T-helper 1 cell treated with Interleukin-12 subunit alpha and Interleukin-12 subunit beta and Interleukin-4 antibody, amounts not matched to agents 30 μg/mL and 1 μg/mL, for 36 hours (primary cell): ENCODE results near the gene NEUROD4.

Experiments
- H3K27ac Mint-ChIP-seq: one replicate; pipeline ENCODE4 v1.8.0; 2021; ENCODE audit warnings: mild to moderate bottlenecking, mixed read lengths
- H3K27me3 Mint-ChIP-seq: one replicate; pipeline ENCODE4 v1.8.0; 2021; ENCODE audit warnings: low read depth, mixed read lengths
- H3K36me3 Mint-ChIP-seq: one replicate; pipeline ENCODE4 v1.8.0; 2021; ENCODE audit warnings: low read depth, mixed read lengths
- H3K4me1 Mint-ChIP-seq: one replicate; pipeline ENCODE4 v1.8.0; 2021; ENCODE audit warnings: low read depth, mixed read lengths
- H3K4me3 Mint-ChIP-seq: one replicate; pipeline ENCODE4 v1.8.0; 2021; ENCODE audit warnings: mild to moderate bottlenecking, moderate library complexity, mixed read lengths
- H3K9me3 Mint-ChIP-seq: one replicate; pipeline ENCODE4 v1.8.0; 2021; ENCODE audit warnings: mixed read lengths

The NEUROD4 gene

GRCh38 chr12:54988402-54989054 lies 31.2 kb upstream of the NEUROD4 start:
- H3K27ac Mint-ChIP-seq: no peak overlapping the region
- H3K4me3 Mint-ChIP-seq: no peak overlapping the region
- H3K36me3 Mint-ChIP-seq: peaks cover 12% of the 10 kb centered on the region
- peaks cover 57% of the 10 kb centered on the region for H3K4me1 Mint-ChIP-seq
- H3K27me3 Mint-ChIP-seq: no peaks in the 10 kb centered on the region
- no peaks in the 10 kb centered on the region for H3K9me3 Mint-ChIP-seq

GRCh38 chr12:54989829-54990228 lies 29.9 kb upstream of the NEUROD4 start:
- Mint-ChIP-seq H3K4me1 (peaks cover 54% of the 10 kb centered on the region), H3K36me3 (peaks cover 4% of the 10 kb centered on the region), H3K27ac (peak overlapping the region; percentile 56), H3K27me3 (no peaks in the 10 kb centered on the region), H3K9me3 (no peaks in the 10 kb centered on the region), H3K4me3 (peak overlapping the region; percentile 40)

GRCh38 chr12:54991161-54991990 lies 28.4 kb upstream of the NEUROD4 start:
- peaks cover 43% of the 10 kb centered on the region for H3K4me1 Mint-ChIP-seq
- no peaks in the 10 kb centered on the region for H3K27me3 Mint-ChIP-seq
- no peaks in the 10 kb centered on the region for H3K9me3 Mint-ChIP-seq
- peak overlapping the region; percentile 94 for H3K27ac Mint-ChIP-seq
- peak overlapping the region; percentile 93 for H3K4me3 Mint-ChIP-seq
- peaks cover 4% of the 10 kb centered on the region for H3K36me3 Mint-ChIP-seq

GRCh38 chr12:54991991-54992375 lies 27.8 kb upstream of the NEUROD4 start:
- H3K27ac Mint-ChIP-seq: peak overlapping the region; percentile 94
- H3K4me3 Mint-ChIP-seq: peak overlapping the region; percentile 11
- H3K4me1 Mint-ChIP-seq: peaks cover 41% of the 10 kb centered on the region
- H3K36me3 Mint-ChIP-seq: peaks cover 4% of the 10 kb centered on the region
- H3K27me3 Mint-ChIP-seq: no peaks in the 10 kb centered on the region
- no peaks in the 10 kb centered on the region for H3K9me3 Mint-ChIP-seq

GRCh38 chr12:54993181-54993835 lies 26.5 kb upstream of the NEUROD4 start:
- no peaks in the 10 kb centered on the region for H3K9me3 Mint-ChIP-seq
- H3K4me1 Mint-ChIP-seq: peaks cover 38% of the 10 kb centered on the region
- H3K36me3 Mint-ChIP-seq: peaks cover 4% of the 10 kb centered on the region
- H3K27me3 Mint-ChIP-seq: no peaks in the 10 kb centered on the region
- no peak overlapping the region for H3K27ac Mint-ChIP-seq
- H3K4me3 Mint-ChIP-seq: no peak overlapping the region

- no peak overlapping the region for H3K27ac Mint-ChIP-seq
Observed at GRCh38 chr12:54996205-54996604, 23.6 kb upstream of the NEUROD4 start.

GRCh38 chr12:54997929-54998522 lies 21.7 kb upstream of the NEUROD4 start:
- no peaks in the 10 kb centered on the region for H3K27me3 Mint-ChIP-seq
- peaks cover 8% of the 10 kb centered on the region for H3K4me1 Mint-ChIP-seq
- H3K36me3 Mint-ChIP-seq: no peaks in the 10 kb centered on the region
- no peaks in the 10 kb centered on the region for H3K9me3 Mint-ChIP-seq
- H3K4me3 Mint-ChIP-seq: no peak overlapping the region
- no peak overlapping the region for H3K27ac Mint-ChIP-seq

More at GRCh38 chr12:54996205-54996604, 23.6 kb upstream of the NEUROD4 start:
- no peak overlapping the region for H3K4me3 Mint-ChIP-seq
- H3K36me3 Mint-ChIP-seq: no peaks in the 10 kb centered on the region
- H3K9me3 Mint-ChIP-seq: no peaks in the 10 kb centered on the region
- no peaks in the 10 kb centered on the region for H3K27me3 Mint-ChIP-seq
- peaks cover 18% of the 10 kb centered on the region for H3K4me1 Mint-ChIP-seq

- Mint-ChIP-seq H3K4me1 (peaks cover 5% of the 10 kb centered on the region), H3K4me3 (no peak overlapping the region), H3K27me3 (no peaks in the 10 kb centered on the region), H3K36me3 (no peaks in the 10 kb centered on the region), H3K9me3 (no peaks in the 10 kb centered on the region), H3K27ac (no peak overlapping the region)
Observed at GRCh38 chr12:54998958-54999510, 20.7 kb upstream of the NEUROD4 start.

- H3K27ac Mint-ChIP-seq: no peak overlapping the region
- no peak overlapping the region for H3K4me3 Mint-ChIP-seq
- peaks cover 5% of the 10 kb centered on the region for H3K4me1 Mint-ChIP-seq
- no peaks in the 10 kb centered on the region for H3K9me3 Mint-ChIP-seq
- H3K36me3 Mint-ChIP-seq: no peaks in the 10 kb centered on the region
- no peaks in the 10 kb centered on the region for H3K27me3 Mint-ChIP-seq
Observed at GRCh38 chr12:55001198-55001868, 18.4 kb upstream of the NEUROD4 start.

GRCh38 chr12:55002355-55002754 lies 17.4 kb upstream of the NEUROD4 start:
- Mint-ChIP-seq H3K27ac (no peak overlapping the region), H3K9me3 (peaks cover 5% of the 10 kb centered on the region), H3K4me3 (no peak overlapping the region), H3K4me1 (peaks cover 5% of the 10 kb centered on the region), H3K36me3 (no peaks in the 10 kb centered on the region), H3K27me3 (no peaks in the 10 kb centered on the region)

GRCh38 chr12:55008944-55009585 lies 10.7 kb upstream of the NEUROD4 start:
- no peak overlapping the region for H3K27ac Mint-ChIP-seq
- H3K4me1 Mint-ChIP-seq: no peaks in the 10 kb centered on the region
- H3K4me3 Mint-ChIP-seq: no peak overlapping the region
- H3K27me3 Mint-ChIP-seq: peaks cover 14% of the 10 kb centered on the region
- H3K9me3 Mint-ChIP-seq: peaks cover 12% of the 10 kb centered on the region
- no peaks in the 10 kb centered on the region for H3K36me3 Mint-ChIP-seq

GRCh38 chr12:55017416-55017925 lies 2.3 kb upstream of the NEUROD4 start:
- H3K27me3 Mint-ChIP-seq: peaks cover 46% of the 10 kb centered on the region

GRCh38 chr12:55024575-55024974 lies 4.8 kb downstream of the NEUROD4 start:
- Mint-ChIP-seq H3K36me3 (no peaks in the 10 kb centered on the region), H3K27ac (no peak overlapping the region), H3K4me1 (no peaks in the 10 kb centered on the region), H3K27me3 (peaks cover 51% of the 10 kb centered on the region), H3K9me3 (no peaks in the 10 kb centered on the region), H3K4me3 (no peak overlapping the region)

More at GRCh38 chr12:55017416-55017925, 2.3 kb upstream of the NEUROD4 start:
- Mint-ChIP-seq H3K4me1 (no peaks in the 10 kb centered on the region), H3K36me3 (no peaks in the 10 kb centered on the region), H3K4me3 (no peak overlapping the region), H3K27ac (no peak overlapping the region), H3K9me3 (peaks cover 6% of the 10 kb centered on the region)
